A549 (cell line): Measurements from ENCODE around the gene OR52N1.

Experiments
- MYC ChIP-seq: IDR thresholded peaks from 2 replicates; pipeline ENCODE4 v1.6.1; 2012; ENCODE audit warnings: mild to moderate bottlenecking, inconsistent platforms, low read length, improper control_type of control experiment, borderline replicate concordance
- NR3C1 ChIP-seq: fragments of >200 bp; sonication (Bioruptor Twin); formaldehyde crosslinking; IDR thresholded peaks from 3 replicates; pipeline ENCODE4 v1.6.1; 2017
- RFX5 ChIP-seq: fragments of 450-650 bp; IDR thresholded peaks from 2 replicates; pipeline ENCODE4 v1.7.1; 2014; ENCODE audit warnings: antibody characterized with exemption, mild to moderate bottlenecking, moderate library complexity
- TF ChIP-seq, protein P1 (sequence below): fragments of >200 bp; sonication (Bioruptor Twin); formaldehyde crosslinking; IDR thresholded peaks from 3 replicates; pipeline ENCODE4 v1.5.1; 2016

DNA sequence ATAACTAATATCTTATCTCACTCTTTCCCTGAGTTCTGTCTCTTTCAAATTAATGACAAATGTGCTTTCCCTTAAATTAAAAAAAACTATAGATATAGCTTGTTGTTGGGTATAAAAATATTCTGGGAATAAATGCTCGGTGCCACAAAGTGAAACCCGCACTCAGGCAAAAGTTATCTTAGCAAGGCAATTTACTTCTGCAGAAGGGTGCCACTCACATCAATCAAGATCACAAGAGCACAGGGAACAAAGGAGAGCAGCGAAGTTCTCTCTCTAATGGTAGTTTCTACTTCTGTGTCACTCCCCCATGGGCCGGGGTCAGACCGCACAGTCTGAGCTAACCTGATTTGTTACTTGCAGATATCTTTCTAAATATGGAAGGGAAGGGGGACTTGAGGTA lies 12.9 kb upstream of the OR52N1 start:
- TF ChIP-seq NR3C1 (no peak), RFX5 (no peak), MYC (no peak)
- TF ChIP-seq, protein P1, sequence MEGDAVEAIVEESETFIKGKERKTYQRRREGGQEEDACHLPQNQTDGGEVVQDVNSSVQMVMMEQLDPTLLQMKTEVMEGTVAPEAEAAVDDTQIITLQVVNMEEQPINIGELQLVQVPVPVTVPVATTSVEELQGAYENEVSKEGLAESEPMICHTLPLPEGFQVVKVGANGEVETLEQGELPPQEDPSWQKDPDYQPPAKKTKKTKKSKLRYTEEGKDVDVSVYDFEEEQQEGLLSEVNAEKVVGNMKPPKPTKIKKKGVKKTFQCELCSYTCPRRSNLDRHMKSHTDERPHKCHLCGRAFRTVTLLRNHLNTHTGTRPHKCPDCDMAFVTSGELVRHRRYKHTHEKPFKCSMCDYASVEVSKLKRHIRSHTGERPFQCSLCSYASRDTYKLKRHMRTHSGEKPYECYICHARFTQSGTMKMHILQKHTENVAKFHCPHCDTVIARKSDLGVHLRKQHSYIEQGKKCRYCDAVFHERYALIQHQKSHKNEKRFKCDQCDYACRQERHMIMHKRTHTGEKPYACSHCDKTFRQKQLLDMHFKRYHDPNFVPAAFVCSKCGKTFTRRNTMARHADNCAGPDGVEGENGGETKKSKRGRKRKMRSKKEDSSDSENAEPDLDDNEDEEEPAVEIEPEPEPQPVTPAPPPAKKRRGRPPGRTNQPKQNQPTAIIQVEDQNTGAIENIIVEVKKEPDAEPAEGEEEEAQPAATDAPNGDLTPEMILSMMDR, result no peak
